A549 (cell line): Measurements from ENCODE around the gene S100A11.

Experiments used
- CEBPB ChIP-seq, 2 experiments: fragments of >200 bp in 1 of 2; sonication (Bioruptor Twin) in 1 of 2; formaldehyde crosslinking in 1 of 2; IDR thresholded peaks; 2 replicates each; pipeline ENCODE4 v1.6.1; 2012 to 2016
- CTCF ChIP-seq: fragments of >200 bp; sonication (Bioruptor Twin); formaldehyde crosslinking; IDR thresholded peaks from 3 replicates; pipeline ENCODE4 v1.5.1; 2016
- E2F6 ChIP-seq: IDR thresholded peaks from 2 replicates; pipeline ENCODE4 v1.6.1; 2012; ENCODE audit warnings: low read depth, borderline replicate concordance
- ELK1 ChIP-seq: fragments of 150-350 bp; IDR thresholded peaks from 2 replicates; pipeline ENCODE4 v1.6.1; 2014; ENCODE audit warnings: low read depth, mild to moderate bottlenecking, low read length
- HMGXB4 ChIP-seq: fragments of 250-450 bp; sonication (Bioruptor Pico); IDR thresholded peaks from 2 replicates; pipeline ENCODE4 v1.5.0; 2021; ENCODE audit warnings: mild to moderate bottlenecking, moderate library complexity, borderline replicate concordance
- MAX ChIP-seq: IDR thresholded peaks from 2 replicates; pipeline ENCODE4 v1.6.1; 2012
- USF2 ChIP-seq: fragments of 450-650 bp; IDR thresholded peaks from 2 replicates; pipeline ENCODE4 v1.6.1; 2014; ENCODE audit warnings: antibody characterized with exemption

- no peak for TF ChIP-seq E2F6
- no peak for TF ChIP-seq CTCF
- no peak for TF ChIP-seq ELK1
- no peak for TF ChIP-seq MAX
- no peak for TF ChIP-seq USF2
- no peak for TF ChIP-seq HMGXB4 (CRISPR knock-in tag)
- TF ChIP-seq CEBPB (IDR thresholded peaks at IDR 0.05), result no peak
These were observed 34.3 kb upstream of the S100A11 start for GRCh38 chr1:152071123-152071522.
